ENCODE measurements around the gene TDRD7.

GRCh38 chr9:97491216-97491999 is 79.5 kb downstream of the TDRD7 start:
- TF ChIP-seq EZH2 (IDR thresholded peaks at IDR 0.05; ENCODE audit: low read length) (no peak), CTCF (optimal IDR thresholded peaks at IDR 0.05 in 1 of 3, IDR thresholded peaks at IDR 0.05 in 1 of 3, conservative IDR thresholded peaks at IDR 0.05 in 1 of 3; ENCODE audit: extremely low read depth in 1 of 3, insufficient read depth in 2 of 3, low read length in 3 of 3) (no peak)

All from keratinocyte (primary cell).